ENCODE measurements around the gene FHIT. TPM values are rescaled to one million over a fixed set of nuclear protein-coding genes. Genes with fewer than 3 reads are reported as not detected.

Gene FHIT
- total and polyA plus RNA-seq, 4 donors: 2.6 to 21.3 (median 8.7) TPM

GRCh38 chr3:59817511-59817910 is 1433.7 kb downstream of the FHIT start:
- peaks cover 0 to 15% (median 4%) of the 10 kb centered on the region in 5 donors for H3K4me1 ChIP-seq (ENCODE audit: control insufficient read depth in 5 of 5, insufficient read depth in 5 of 5, low read length in 5 of 5)
- H3K9me3 ChIP-seq (ENCODE audit: control insufficient read depth in 4 of 4, insufficient read depth in 3 of 4, low read length in 3 of 4): peaks cover 0 to 4% (median 0%) of the 10 kb centered on the region in 4 donors
- H3K27me3 ChIP-seq (ENCODE audit: control insufficient read depth in 3 of 3, insufficient read depth in 3 of 3, low read length in 2 of 3): no peaks in the 10 kb centered on the region
- no peak for TF ChIP-seq CTCF (IDR thresholded peaks at IDR 0.05; ENCODE audit: control extremely low read depth, extremely low read depth)
- 57 to 63% methylated on average over 4 of the region's 4 CpGs for WGBS, 2 donors
- no peaks in the 10 kb centered on the region for H3K36me3 ChIP-seq (ENCODE audit: control insufficient read depth in 4 of 4, insufficient read depth in 4 of 4, low read length in 4 of 4)
- ATAC-seq (ENCODE audit: insufficient read depth, low FRiP score) (no peak), DNase-seq (no peak)
- H3K27ac ChIP-seq (ENCODE audit: low read depth in 1 of 2, low read length in 1 of 2): no peak overlapping the region
- no peak overlapping the region for H3K9ac ChIP-seq (ENCODE audit: insufficient read depth in 1 of 2, low read length in 2 of 2)
- H3K4me3 ChIP-seq: no peak overlapping the region

DNA sequence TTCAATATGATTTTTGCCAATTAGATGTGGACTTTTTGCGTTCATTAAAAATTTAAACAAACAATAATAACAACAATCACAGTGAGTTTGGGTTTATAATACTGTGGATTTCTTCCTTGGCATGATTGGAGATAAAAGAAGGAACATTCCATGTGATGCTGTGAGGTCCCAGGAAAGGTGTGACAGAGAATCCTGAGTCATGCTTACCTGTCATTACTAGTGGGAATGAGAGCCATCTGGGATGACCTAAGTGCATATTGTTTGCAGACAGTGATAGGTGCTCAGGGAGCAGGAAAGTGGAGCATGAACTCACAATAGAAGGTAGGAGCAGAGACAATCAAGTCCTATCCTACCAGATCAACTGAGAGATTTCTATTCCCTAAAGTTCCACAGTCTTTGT is 1434.9 kb downstream of the FHIT start:
- ATAC-seq (ENCODE audit: insufficient read depth, low FRiP score): no peak

DNA sequence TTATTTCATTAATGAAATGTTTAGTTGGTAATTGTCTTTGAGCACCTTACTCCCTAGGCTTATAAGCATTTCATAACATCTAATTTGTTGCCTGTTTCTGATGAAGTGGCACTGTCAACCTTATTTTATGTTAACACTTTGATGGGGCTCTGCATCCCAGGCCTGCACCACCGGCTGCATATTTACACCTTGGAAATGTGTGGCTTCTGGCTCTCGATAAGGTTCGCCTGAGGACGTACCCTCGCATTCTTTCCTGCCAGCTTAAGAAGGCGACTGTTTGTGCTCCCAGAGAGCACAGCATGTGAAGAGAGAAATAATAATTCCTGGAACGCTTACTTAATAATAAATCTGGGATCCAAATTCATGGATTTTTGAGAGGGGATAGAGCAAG is 1438.1 kb downstream of the FHIT start:
- Histone ChIP-seq H3K4me3 (no peak overlapping the region), H3K27ac (ENCODE audit: low read depth in 1 of 2, low read length in 1 of 2) (no peak overlapping the region), H3K9me3 (ENCODE audit: control insufficient read depth in 4 of 4, insufficient read depth in 3 of 4, low read length in 3 of 4) (no peaks in the 10 kb centered on the region), H3K4me1 (ENCODE audit: control insufficient read depth in 5 of 5, insufficient read depth in 5 of 5, low read length in 5 of 5) (peaks cover 0 to 17% (median 3%) of the 10 kb centered on the region in 5 donors), H3K27me3 (ENCODE audit: control insufficient read depth in 3 of 3, insufficient read depth in 3 of 3, low read length in 2 of 3) (no peaks in the 10 kb centered on the region), H3K36me3 (ENCODE audit: control insufficient read depth in 4 of 4, insufficient read depth in 4 of 4, low read length in 4 of 4) (no peaks in the 10 kb centered on the region), H3K9ac (ENCODE audit: insufficient read depth in 1 of 2, low read length in 2 of 2) (no peak overlapping the region)
- TF ChIP-seq CTCF (IDR thresholded peaks at IDR 0.05; ENCODE audit: control extremely low read depth, extremely low read depth): no peak
- ATAC-seq (ENCODE audit: insufficient read depth, low FRiP score): no peak
- no peak for DNase-seq
- 71 to 80% methylated on average over 7 of the region's 7 CpGs for WGBS, 2 donors

More for the DNA sequence above, 1434.9 kb downstream of the FHIT start:
- peaks cover 0 to 2% (median 0%) of the 10 kb centered on the region in 4 donors for H3K9me3 ChIP-seq (ENCODE audit: control insufficient read depth in 4 of 4, insufficient read depth in 3 of 4, low read length in 3 of 4)
- no peak overlapping the region for H3K4me3 ChIP-seq
- no peaks in the 10 kb centered on the region for H3K27me3 ChIP-seq (ENCODE audit: control insufficient read depth in 3 of 3, insufficient read depth in 3 of 3, low read length in 2 of 3)
- DNase-seq: no peak
- 92 to 96% methylated on average over 1 of the region's 1 CpG for WGBS, 2 donors
- no peaks in the 10 kb centered on the region for H3K36me3 ChIP-seq (ENCODE audit: control insufficient read depth in 4 of 4, insufficient read depth in 4 of 4, low read length in 4 of 4)
- H3K9ac ChIP-seq (ENCODE audit: insufficient read depth in 1 of 2, low read length in 2 of 2): no peak overlapping the region
- no peak for TF ChIP-seq CTCF (IDR thresholded peaks at IDR 0.05; ENCODE audit: control extremely low read depth, extremely low read depth)
- H3K27ac ChIP-seq (ENCODE audit: low read depth in 1 of 2, low read length in 1 of 2): no peak overlapping the region
- H3K4me1 ChIP-seq (ENCODE audit: control insufficient read depth in 5 of 5, insufficient read depth in 5 of 5, low read length in 5 of 5): peaks cover 0 to 16% (median 4%) of the 10 kb centered on the region in 5 donors

Measured in lung (tissue), 12 donors.